Spinal cord (tissue), 10 donors: ENCODE measurements around the gene PPP2R5C. TPM values are rescaled to one million over a fixed set of nuclear protein-coding genes. Genes with fewer than 3 reads are reported as not detected.
"Not testable (repeated sequence)": the region's sequence is repeated elsewhere in the genome, so short reads cannot be mapped to it uniquely, and the experiment has no call there.

ENCODE experiments used
- DNase-seq, 6 donors: peaks; one replicate each; pipeline versions ENCODE4 v3.0.0 to v3.0.0-alpha.2; 2013 to 2015; ENCODE audit warnings: low spot score in 6 of 6, low read depth in 4 of 6
- H3K27ac ChIP-seq: one replicate; pipeline ENCODE4 v1.5.1; 2013; ENCODE audit warnings: low read depth, low read length, control low read depth
- H3K27me3 ChIP-seq: one replicate; pipeline ENCODE4 v1.6.1; 2013; ENCODE audit warnings: low read length; ENCODE audit not compliant: control insufficient read depth, insufficient read depth
- H3K36me3 ChIP-seq: one replicate; pipeline ENCODE4 v1.6.1; 2013; ENCODE audit warnings: low read length; ENCODE audit not compliant: control insufficient read depth, insufficient read depth
- H3K4me1 ChIP-seq: one replicate; pipeline ENCODE4 v1.6.1; 2013; ENCODE audit warnings: low read length; ENCODE audit not compliant: control insufficient read depth, insufficient read depth
- H3K4me3 ChIP-seq: one replicate; pipeline ENCODE4 v1.5.1; 2013; ENCODE audit warnings: low read depth, low read length, control low read depth
- H3K9me3 ChIP-seq: one replicate; pipeline ENCODE4 v1.6.1; 2013; ENCODE audit warnings: low read length; ENCODE audit not compliant: control insufficient read depth, insufficient read depth
- WGBS: methylation state at CpG from one replicate; pipeline ENCODE4 v1.1.5; 2013; ENCODE audit warnings: missing lambda C conversion rate; ENCODE audit not compliant: insufficient coverage; 5-methylcytosine and 5-hydroxymethylcytosine counted together
- polyA plus RNA-seq, 2 donors: library from polyadenylated mRNA; unstranded; fragments of 120-200 nt; gene quantifications; one replicate each; pipeline ENCODE4 v1.2.1, GENCODE V29; 2013; ENCODE audit not compliant: insufficient read length in 2 of 2
- total RNA-seq, 2 donors: library from RNA; depleted of rRNA in 1 of 2; stranded (reverse); fragments of 120-200 nt in 1 of 2; fragments of >200 nt in 1 of 2; gene quantifications; one replicate each; pipeline versions ENCODE4 v1.2.3 to v1.2.4, GENCODE V29; 2013 to 2014
- donor health status: healthy.

The PPP2R5C gene
- total and polyA plus RNA-seq, 4 donors: 104 to 136 (median 123) TPM

GRCh38 chr14:101716956-101717662, 44.4 kb upstream of the PPP2R5C start:
- Histone ChIP-seq H3K4me3 (no peak overlapping the region), H3K36me3 (no peaks in the 10 kb centered on the region), H3K4me1 (peaks cover 4% of the 10 kb centered on the region), H3K27ac (no peak overlapping the region), H3K27me3 (no peaks in the 10 kb centered on the region), H3K9me3 (no peaks in the 10 kb centered on the region)
- no peak for DNase-seq
- WGBS: 70% methylated on average over 13 of the region's 17 CpGs

GRCh38 chr14:101717663-101718490, 43.6 kb upstream of the PPP2R5C start:
- DNase-seq: no peak
- WGBS: 86% methylated on average over 13 of the region's 19 CpGs
- Histone ChIP-seq H3K4me3 (no peak overlapping the region), H3K4me1 (peaks cover 4% of the 10 kb centered on the region), H3K27me3 (no peaks in the 10 kb centered on the region), H3K36me3 (no peaks in the 10 kb centered on the region), H3K9me3 (no peaks in the 10 kb centered on the region), H3K27ac (no peak overlapping the region)

- Histone ChIP-seq H3K4me1 (peaks cover 4% of the 10 kb centered on the region), H3K4me3 (no peak overlapping the region), H3K9me3 (no peaks in the 10 kb centered on the region), H3K36me3 (no peaks in the 10 kb centered on the region), H3K27me3 (no peaks in the 10 kb centered on the region), H3K27ac (no peak overlapping the region)
- 73% methylated on average over 10 of the region's 10 CpGs for WGBS
- no peak for DNase-seq
These were observed 42.4 kb upstream of the PPP2R5C start for GRCh38 chr14:101719045-101719645.

- no peak overlapping the region for H3K27ac ChIP-seq
- peaks cover 4% of the 10 kb centered on the region for H3K4me1 ChIP-seq
- no peak for DNase-seq
- H3K9me3 ChIP-seq: no peaks in the 10 kb centered on the region
- no peaks in the 10 kb centered on the region for H3K36me3 ChIP-seq
- WGBS: 17% methylated on average over 1 of the region's 8 CpGs
- no peaks in the 10 kb centered on the region for H3K27me3 ChIP-seq
- H3K4me3 ChIP-seq: no peak overlapping the region
These were observed 41.8 kb upstream of the PPP2R5C start for GRCh38 chr14:101719708-101720107.

GRCh38 chr14:101721111-101721510, 40.4 kb upstream of the PPP2R5C start:
- Histone ChIP-seq H3K36me3 (no peaks in the 10 kb centered on the region), H3K4me3 (no peak overlapping the region), H3K27me3 (no peaks in the 10 kb centered on the region), H3K9me3 (no peaks in the 10 kb centered on the region), H3K4me1 (peaks cover 4% of the 10 kb centered on the region), H3K27ac (no peak overlapping the region)
- DNase-seq: no peak
- 80% methylated on average over 1 of the region's 5 CpGs for WGBS

GRCh38 chr14:101721951-101722661, 39.4 kb upstream of the PPP2R5C start:
- H3K9me3 ChIP-seq: no peaks in the 10 kb centered on the region
- H3K27ac ChIP-seq: no peak overlapping the region
- 81% methylated on average over 10 of the region's 21 CpGs for WGBS
- H3K27me3 ChIP-seq: no peaks in the 10 kb centered on the region
- peaks cover 4% of the 10 kb centered on the region for H3K4me1 ChIP-seq
- no peaks in the 10 kb centered on the region for H3K36me3 ChIP-seq
- no peak for DNase-seq
- H3K4me3 ChIP-seq: no peak overlapping the region

GRCh38 chr14:101723061-101723595, 38.4 kb upstream of the PPP2R5C start:
- WGBS: 97% methylated on average over 5 of the region's 8 CpGs
- Histone ChIP-seq H3K4me3 (no peak overlapping the region), H3K9me3 (no peaks in the 10 kb centered on the region), H3K27ac (no peak overlapping the region), H3K4me1 (peaks cover 4% of the 10 kb centered on the region), H3K36me3 (no peaks in the 10 kb centered on the region), H3K27me3 (no peaks in the 10 kb centered on the region)
- DNase-seq: no peak

GRCh38 chr14:101725652-101726051, 35.9 kb upstream of the PPP2R5C start:
- not testable (repeated sequence) for H3K27me3 ChIP-seq, H3K9me3 ChIP-seq, H3K36me3 ChIP-seq, DNase-seq, H3K4me1 ChIP-seq, H3K4me3 ChIP-seq, H3K27ac ChIP-seq
- 100% methylated on average over 2 of the region's 7 CpGs for WGBS

- WGBS: 83% methylated on average over 14 of the region's 14 CpGs
These were observed 35.1 kb upstream of the PPP2R5C start for GRCh38 chr14:101726295-101726953.

More at GRCh38 chr14:101726295-101726953, 35.1 kb upstream of the PPP2R5C start:
- no peaks in the 10 kb centered on the region for H3K9me3 ChIP-seq
- H3K36me3 ChIP-seq: no peaks in the 10 kb centered on the region
- no peak overlapping the region for H3K27ac ChIP-seq
- H3K4me1 ChIP-seq: peaks cover 5% of the 10 kb centered on the region
- H3K27me3 ChIP-seq: no peaks in the 10 kb centered on the region
- no peak for DNase-seq
- no peak overlapping the region for H3K4me3 ChIP-seq
